PC-3 (cell line): ENCODE data around the gene CENPF. TPM values are rescaled to one million over a fixed set of nuclear protein-coding genes. Genes with fewer than 3 reads are reported as not detected.
"Not testable (repeated sequence)": the region's sequence is repeated elsewhere in the genome, so short reads cannot be mapped to it uniquely, and the experiment has no call there.

Experiments
- ATAC-seq: fragments of 200-7000 bp; cut with Tn5 transposase; 2 replicates; pipeline ENCODE4 v1.9.1; 2020; ENCODE audit warnings: mild to moderate bottlenecking, moderate library complexity
- BruUV-seq: library from RNA; stranded (reverse); fragments of 400-500 nt; replicated peaks from 2 replicates; lab custom pipeline; 2021; lab: Mats Ljungman, UMichigan
- CTCF ChIA-PET: fragments of 300-600 bp; sonication (Branson Sonifier 250); formaldehyde crosslinking; loops from one replicate; lab custom pipeline; 2022; ENCODE audit warnings: antibody characterized with exemption; lab: Charles Lee
- POLR2A ChIA-PET: fragments of 300-600 bp; sonication (Branson Sonifier 250); formaldehyde crosslinking; loops from one replicate; lab custom pipeline; 2022; ENCODE audit warnings: antibody characterized with exemption; ENCODE audit not compliant: unreplicated experiment; lab: Charles Lee
- DNase-seq: peaks from one replicate; pipeline ENCODE4 v3.0.0-alpha.2; 2015
- H2AFZ ChIP-seq: fragments of 300-600 bp; sonication (generic); 2 replicates; pipeline ENCODE4 v1.6.0; 2016; ENCODE audit warnings: antibody characterized with exemption, low read length
- H3F3A ChIP-seq: fragments of 300-600 bp; sonication (generic); one replicate; pipeline ENCODE4 v1.6.0; 2017; ENCODE audit warnings: antibody characterized with exemption, low read length, control low read depth, mild to moderate bottlenecking; ENCODE audit not compliant: unreplicated experiment
- H3K27ac ChIP-seq: fragments of 300-600 bp; sonication (generic); 2 replicates; pipeline ENCODE4 v1.5.1; 2016; ENCODE audit warnings: mild to moderate bottlenecking, low read length
- H3K27me3 ChIP-seq: fragments of 300-600 bp; sonication (generic); 2 replicates; pipeline ENCODE4 v1.6.1; 2016; ENCODE audit warnings: low read length, mixed read lengths
- H3K36me3 ChIP-seq: fragments of 300-600 bp; sonication (generic); 2 replicates; pipeline ENCODE4 v1.6.1; 2016; ENCODE audit warnings: low read depth, mixed run types, low read length, mixed read lengths
- H3K4me1 ChIP-seq: fragments of 300-600 bp; sonication (generic); 2 replicates; pipeline ENCODE4 v1.5.1; 2016; ENCODE audit warnings: low read length; ENCODE audit not compliant: insufficient read depth
- H3K4me2 ChIP-seq: fragments of 300-600 bp; sonication (generic); 2 replicates; pipeline ENCODE4 v1.6.0; 2016; ENCODE audit warnings: low read length
- H3K4me3 ChIP-seq: fragments of 300-600 bp; sonication (generic); 2 replicates; pipeline ENCODE4 v1.5.1; 2016; ENCODE audit warnings: mild to moderate bottlenecking, low read length, mixed read lengths
- H3K79me2 ChIP-seq: fragments of 300-600 bp; sonication (generic); 2 replicates; pipeline ENCODE4 v1.6.1; 2017; ENCODE audit warnings: low read length, mixed read lengths
- H3K9ac ChIP-seq: fragments of 300-600 bp; sonication (generic); 2 replicates; pipeline ENCODE4 v1.6.0; 2016; ENCODE audit warnings: mild to moderate bottlenecking, low read length
- H3K9me2 ChIP-seq: fragments of 300-600 bp; sonication (generic); replicated peaks from 2 replicates; pipeline ENCODE4 v1.6.1; 2016; ENCODE audit warnings: mixed run types, low read length, mixed read lengths
- H3K9me3 ChIP-seq: fragments of 300-600 bp; sonication (generic); 2 replicates; pipeline ENCODE4 v1.6.1; 2016; ENCODE audit warnings: low read length, mixed read lengths
- H4K20me1 ChIP-seq: fragments of 300-600 bp; sonication (generic); 2 replicates; pipeline ENCODE4 v1.6.1; 2016; ENCODE audit warnings: low read length, mixed read lengths
- EZH2 ChIP-seq: fragments of 300-600 bp; sonication (generic); IDR thresholded peaks from one replicate; pipeline ENCODE4 v1.6.1; 2017; ENCODE audit warnings: antibody characterized with exemption, mild to moderate bottlenecking, low read length; ENCODE audit not compliant: unreplicated experiment
- EZH2phosphoT487 ChIP-seq: fragments of 300-600 bp; sonication (generic); IDR thresholded peaks from 2 replicates; pipeline ENCODE4 v1.6.1; 2018; ENCODE audit warnings: mild to moderate bottlenecking, antibody characterized with exemption, low read length, borderline replicate concordance
- intact Hi-C: fragments of 100-400 bp; cut with micrococcal nuclease; formaldehyde crosslinking; loops from 2 replicates; pipeline ENCODE4 v1.9.0; 2023
- total RNA-seq: library from RNA; depleted of rRNA; stranded (reverse); fragments of >200 nt; gene quantifications from 2 replicates; pipeline ENCODE4 v1.2.3, GENCODE V29; 2014
- TF ChIP-seq, protein P1 (sequence below): fragments of 300-600 bp; sonication (generic); conservative IDR thresholded peaks from 2 replicates; pipeline ENCODE4 v1.5.1; 2017; ENCODE audit warnings: antibody characterized with exemption, low read depth, mild to moderate bottlenecking, low read length

Gene CENPF
- total RNA-seq, 1 experiment from 2014 or later, result 92.6 TPM

DNA sequence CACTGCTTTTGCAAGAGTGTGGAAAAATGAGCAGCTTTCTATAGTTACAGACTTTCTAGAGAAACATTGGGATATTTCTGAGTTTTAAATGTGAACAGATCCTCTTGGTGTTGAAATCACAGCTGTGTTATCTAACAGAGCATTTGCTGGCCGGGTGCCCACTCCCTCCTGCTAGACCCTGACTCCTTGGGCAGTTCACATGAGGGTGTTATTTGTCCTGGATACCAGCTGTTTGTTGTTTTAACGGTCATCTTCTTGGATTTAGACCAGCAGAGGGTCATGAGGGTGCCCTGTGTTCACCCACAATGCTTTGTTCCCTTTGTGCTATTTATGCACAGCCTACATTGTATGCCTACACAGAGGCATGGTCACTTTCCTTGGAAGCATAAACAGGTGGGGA is 67.1 kb downstream of the CENPF start:
- intact Hi-C loops, result no loop called here
- H3K9me2 ChIP-seq, result no peaks in the 10 kb centered on the region
- CTCF ChIA-PET, result no interaction called here
- ATAC-seq (no peak), DNase-seq (no peak)
- H3K9me3 ChIP-seq, result no peaks in the 10 kb centered on the region
- H3K27me3 ChIP-seq, result no peaks in the 10 kb centered on the region
- H3K36me3 ChIP-seq, result peaks cover 49% of the 10 kb centered on the region
- no peak overlapping the region for H3K4me2 ChIP-seq
- no peak overlapping the region for H3K9ac ChIP-seq
- no peaks in the 10 kb centered on the region for H3K4me1 ChIP-seq
- H3F3A ChIP-seq, result no peaks in the 10 kb centered on the region
- TF ChIP-seq, protein P1, sequence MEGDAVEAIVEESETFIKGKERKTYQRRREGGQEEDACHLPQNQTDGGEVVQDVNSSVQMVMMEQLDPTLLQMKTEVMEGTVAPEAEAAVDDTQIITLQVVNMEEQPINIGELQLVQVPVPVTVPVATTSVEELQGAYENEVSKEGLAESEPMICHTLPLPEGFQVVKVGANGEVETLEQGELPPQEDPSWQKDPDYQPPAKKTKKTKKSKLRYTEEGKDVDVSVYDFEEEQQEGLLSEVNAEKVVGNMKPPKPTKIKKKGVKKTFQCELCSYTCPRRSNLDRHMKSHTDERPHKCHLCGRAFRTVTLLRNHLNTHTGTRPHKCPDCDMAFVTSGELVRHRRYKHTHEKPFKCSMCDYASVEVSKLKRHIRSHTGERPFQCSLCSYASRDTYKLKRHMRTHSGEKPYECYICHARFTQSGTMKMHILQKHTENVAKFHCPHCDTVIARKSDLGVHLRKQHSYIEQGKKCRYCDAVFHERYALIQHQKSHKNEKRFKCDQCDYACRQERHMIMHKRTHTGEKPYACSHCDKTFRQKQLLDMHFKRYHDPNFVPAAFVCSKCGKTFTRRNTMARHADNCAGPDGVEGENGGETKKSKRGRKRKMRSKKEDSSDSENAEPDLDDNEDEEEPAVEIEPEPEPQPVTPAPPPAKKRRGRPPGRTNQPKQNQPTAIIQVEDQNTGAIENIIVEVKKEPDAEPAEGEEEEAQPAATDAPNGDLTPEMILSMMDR, result no peak
- no peak for TF ChIP-seq EZH2
- TF ChIP-seq EZH2phosphoT487, result no peak
- no peaks in the 10 kb centered on the region for H4K20me1 ChIP-seq
- BruUV-seq, result no TSS peak
- POLR2A ChIA-PET, result no interaction called here
- H2AFZ ChIP-seq, result no peak overlapping the region
- H3K4me3 ChIP-seq, result no peak overlapping the region
- no peak overlapping the region for H3K27ac ChIP-seq
- no peaks in the 10 kb centered on the region for H3K79me2 ChIP-seq

DNA sequence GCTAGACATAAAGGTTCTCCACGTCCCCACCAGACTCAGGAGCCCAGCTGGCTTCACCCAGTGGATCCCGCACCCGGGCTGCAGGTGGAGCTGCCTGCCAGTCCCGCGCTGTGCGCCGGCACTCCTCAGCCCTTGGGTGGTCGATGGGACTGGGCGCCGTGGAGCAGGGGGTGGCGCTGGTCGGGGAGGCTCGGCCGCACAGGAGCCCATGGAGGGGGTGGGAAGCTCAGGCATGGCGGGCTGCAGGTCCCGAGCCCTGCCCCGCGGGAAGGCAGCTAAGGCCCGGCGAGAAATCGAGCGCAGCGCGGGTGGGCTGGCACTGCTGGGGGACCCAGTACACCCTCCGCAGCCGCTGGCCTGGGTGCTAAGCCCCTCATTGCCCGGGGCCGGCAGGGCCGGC is 70.0 kb downstream of the CENPF start:
- CTCF ChIA-PET, H4K20me1 ChIP-seq, H3K4me1 ChIP-seq, H3K27me3 ChIP-seq, H3K79me2 ChIP-seq, ATAC-seq, H2AFZ ChIP-seq, DNase-seq, H3F3A ChIP-seq, intact Hi-C loops, POLR2A ChIA-PET, H3K4me2 ChIP-seq, H3K9me2 ChIP-seq, H3K4me3 ChIP-seq, H3K9me3 ChIP-seq, H3K27ac ChIP-seq, H3K9ac ChIP-seq, BruUV-seq: not testable (repeated sequence)
- peaks cover 22% of the 10 kb centered on the region for H3K36me3 ChIP-seq

DNA sequence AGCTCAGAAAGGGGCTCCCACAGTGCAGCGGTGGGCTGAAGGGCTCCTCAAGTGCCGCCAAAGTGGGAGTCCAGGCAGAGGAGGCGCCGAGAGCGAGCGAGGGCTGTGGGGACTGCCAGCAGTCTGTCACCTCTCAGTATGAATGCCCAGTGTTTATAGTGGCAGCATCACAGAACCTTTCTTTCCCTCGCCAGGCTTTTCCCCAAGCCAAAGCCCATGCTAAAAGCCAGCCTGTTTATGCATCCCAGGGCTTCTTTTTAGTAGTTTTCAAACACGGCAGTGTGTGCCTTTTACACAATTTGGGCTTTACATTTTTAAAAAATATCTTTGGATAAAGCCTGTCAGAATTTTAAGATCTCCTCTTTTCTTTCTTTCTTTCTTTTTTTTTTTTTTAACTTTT is 70.6 kb downstream of the CENPF start:
- CTCF ChIA-PET, result no interaction called here
- no peak overlapping the region for H3K4me3 ChIP-seq
- no TSS peak for BruUV-seq
- POLR2A ChIA-PET, result no interaction called here
- TF ChIP-seq EZH2, result no peak
- TF ChIP-seq, protein P1, result no peak
- no peak for TF ChIP-seq EZH2phosphoT487
- no peak overlapping the region for H2AFZ ChIP-seq
- H3K4me1 ChIP-seq, result peaks cover 15% of the 10 kb centered on the region
- ATAC-seq, result no peak
- DNase-seq, result no peak
- no peak overlapping the region for H3K27ac ChIP-seq
- intact Hi-C loops, result no loop called here
- H3K36me3 ChIP-seq, result peaks cover 22% of the 10 kb centered on the region
- no peaks in the 10 kb centered on the region for H3K9me2 ChIP-seq
- H3F3A ChIP-seq, result peaks cover 10% of the 10 kb centered on the region
- H3K4me2 ChIP-seq, result no peak overlapping the region
- H3K79me2 ChIP-seq, result no peaks in the 10 kb centered on the region
- no peaks in the 10 kb centered on the region for H3K9me3 ChIP-seq
- H3K9ac ChIP-seq, result no peak overlapping the region
- H4K20me1 ChIP-seq, result no peaks in the 10 kb centered on the region
- H3K27me3 ChIP-seq, result no peaks in the 10 kb centered on the region

DNA sequence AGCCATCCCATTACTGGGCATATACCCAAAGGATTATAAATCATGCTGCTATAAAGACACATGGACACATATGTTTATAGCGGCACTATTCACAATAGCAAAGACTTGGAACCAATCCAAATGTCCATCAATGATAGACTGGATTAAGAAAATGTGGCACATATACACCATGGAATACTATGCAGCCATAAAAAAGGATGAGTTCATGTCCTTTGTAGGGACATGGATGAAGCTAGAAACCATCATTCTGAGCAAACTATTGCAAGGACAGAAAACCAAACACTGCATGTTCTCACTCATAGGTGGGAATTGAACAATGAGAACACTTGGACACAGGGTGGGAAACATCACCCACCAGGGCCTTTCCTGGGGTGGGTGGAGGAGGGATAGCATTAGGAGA is 72.5 kb downstream of the CENPF start:
- H3K9me3 ChIP-seq, DNase-seq, H3K9me2 ChIP-seq, POLR2A ChIA-PET, H3K4me3 ChIP-seq, BruUV-seq, intact Hi-C loops, H2AFZ ChIP-seq, H3K27me3 ChIP-seq, H4K20me1 ChIP-seq, H3K9ac ChIP-seq, H3K27ac ChIP-seq, H3K36me3 ChIP-seq, H3K4me2 ChIP-seq, H3K79me2 ChIP-seq, CTCF ChIA-PET, ATAC-seq: not testable (repeated sequence)
- peaks cover 14% of the 10 kb centered on the region for H3F3A ChIP-seq
- peaks cover 21% of the 10 kb centered on the region for H3K4me1 ChIP-seq
